SIG-M5 treated with dmso at 0.1 percent for 504 hours (cell line): ENCODE results near the gene ASS1.

Experiments used
- DNase-seq: peaks from one replicate; lab custom pipeline; 2025; ENCODE audit not compliant: unreplicated experiment; lab: John Stamatoyannopoulos, UW

The ASS1 gene

GRCh38 chr9:130452835-130453234 lies 8.1 kb downstream of the ASS1 start:
- no peak for DNase-seq

GRCh38 chr9:130453487-130453886 lies 8.7 kb downstream of the ASS1 start:
- no peak for DNase-seq

GRCh38 chr9:130454096-130454811 lies 9.5 kb downstream of the ASS1 start:
- no peak for DNase-seq

DNA sequence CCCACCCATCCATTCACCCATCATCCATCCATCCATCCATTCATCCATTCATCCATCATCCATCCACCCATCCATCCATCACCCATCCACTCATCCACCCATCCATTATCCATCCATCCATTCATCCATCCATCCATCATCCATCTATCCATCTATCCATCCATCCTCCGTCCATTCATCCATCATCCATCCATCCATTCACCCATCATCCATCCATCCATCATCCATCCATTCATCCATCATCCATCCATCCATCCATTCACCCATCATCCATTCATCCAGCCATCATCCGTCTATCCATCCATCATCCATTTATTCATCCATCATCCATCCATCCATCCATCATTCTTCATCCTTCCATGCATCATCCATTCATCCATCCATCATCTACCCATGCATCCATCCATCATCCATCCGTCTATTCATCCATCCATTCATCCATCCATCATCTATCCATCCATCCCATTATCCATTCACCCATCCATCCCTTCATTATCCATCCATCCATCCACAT lies 10.1 kb downstream of the ASS1 start:
- DNase-seq: no peak

GRCh38 chr9:130458027-130458803 lies 13.5 kb downstream of the ASS1 start:
- DNase-seq: no peak

DNA sequence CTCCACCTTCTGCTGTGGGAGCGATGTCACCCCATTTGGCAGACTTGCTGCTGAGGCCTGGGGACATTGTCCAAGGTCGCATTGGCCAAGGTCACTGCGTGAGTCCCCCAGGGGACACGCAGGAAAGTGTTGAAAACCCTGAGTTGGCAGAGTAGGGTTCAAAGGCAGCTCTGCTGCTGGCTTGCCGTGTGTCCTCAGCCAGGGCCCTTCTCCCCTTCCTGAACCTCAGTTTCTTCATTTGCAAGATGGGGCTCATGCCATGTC lies 14.0 kb downstream of the ASS1 start:
- DNase-seq: no peak

DNA sequence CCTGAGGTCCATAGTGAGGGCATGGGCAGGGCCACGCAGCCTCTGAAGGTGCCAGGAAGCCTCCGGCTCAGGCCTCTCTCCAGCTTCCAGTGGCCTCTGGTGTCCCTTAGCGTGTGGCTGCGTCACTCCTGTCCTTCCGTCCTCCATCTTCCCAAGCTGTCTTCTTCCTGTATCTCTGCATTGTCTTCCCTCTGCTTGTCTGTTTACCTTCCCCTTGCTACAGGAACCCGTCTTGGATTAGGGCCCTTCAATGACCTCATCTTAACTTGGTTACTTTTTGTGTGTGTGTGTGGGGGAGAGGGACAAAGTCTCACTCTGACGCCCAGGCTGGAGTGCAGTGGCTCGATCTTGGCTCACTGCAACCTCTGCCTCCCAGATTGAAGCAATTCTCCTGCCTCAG lies 14.4 kb downstream of the ASS1 start:
- DNase-seq: no peak

- no peak for DNase-seq
Observed at GRCh38 chr9:130459941-130460669, 15.3 kb downstream of the ASS1 start.

- DNase-seq: peak; percentile 31
Observed at GRCh38 chr9:130461218-130461630, 16.5 kb downstream of the ASS1 start.

GRCh38 chr9:130461731-130462130 lies 17.0 kb downstream of the ASS1 start:
- DNase-seq: no peak

DNA sequence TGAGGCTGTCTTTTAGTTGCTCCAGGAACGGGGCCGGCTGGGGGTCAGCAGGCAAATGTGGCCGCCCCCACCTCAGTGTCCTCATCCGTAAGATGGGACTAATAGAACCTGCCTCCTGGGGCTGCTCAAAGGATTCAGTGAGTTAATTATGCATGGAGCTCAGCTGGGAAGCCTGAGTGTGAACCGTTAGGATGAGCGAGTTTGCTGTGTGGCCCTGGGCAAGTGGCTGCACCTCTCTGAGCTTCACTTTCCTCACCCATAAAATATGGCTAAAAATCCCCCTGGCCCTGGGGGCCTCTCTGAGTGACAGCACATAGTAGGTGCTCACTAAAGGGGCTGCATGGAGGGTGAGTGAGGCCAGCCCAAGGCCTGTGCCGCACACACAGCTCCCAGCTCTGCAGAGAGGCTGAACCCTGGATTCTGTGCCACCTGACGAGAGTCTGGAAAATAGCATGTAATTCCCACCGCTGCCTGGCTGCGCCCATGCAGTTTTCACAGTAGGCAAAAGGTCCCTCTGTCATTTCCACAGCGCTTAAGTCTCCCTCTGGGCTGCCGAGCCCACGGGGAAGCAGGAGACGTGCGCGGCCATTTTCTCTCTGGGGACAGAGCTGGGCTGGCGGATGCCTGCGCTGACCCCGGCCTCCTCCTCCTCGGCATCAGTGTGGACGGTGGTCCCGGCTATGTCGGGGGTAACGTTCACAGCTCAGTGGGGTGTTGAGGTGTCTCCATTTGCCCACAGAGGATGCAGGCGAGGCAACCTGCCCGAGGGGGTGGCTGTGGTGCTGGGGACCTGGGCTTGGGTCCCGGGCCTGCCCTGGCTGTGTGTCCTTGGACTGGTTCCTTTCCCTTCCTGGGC lies 18.2 kb downstream of the ASS1 start:
- DNase-seq: no peak

- no peak for DNase-seq
Observed at GRCh38 chr9:130463763-130464745, 19.3 kb downstream of the ASS1 start.

- DNase-seq: no peak
Observed at GRCh38 chr9:130465383-130466096, 20.8 kb downstream of the ASS1 start.

DNA sequence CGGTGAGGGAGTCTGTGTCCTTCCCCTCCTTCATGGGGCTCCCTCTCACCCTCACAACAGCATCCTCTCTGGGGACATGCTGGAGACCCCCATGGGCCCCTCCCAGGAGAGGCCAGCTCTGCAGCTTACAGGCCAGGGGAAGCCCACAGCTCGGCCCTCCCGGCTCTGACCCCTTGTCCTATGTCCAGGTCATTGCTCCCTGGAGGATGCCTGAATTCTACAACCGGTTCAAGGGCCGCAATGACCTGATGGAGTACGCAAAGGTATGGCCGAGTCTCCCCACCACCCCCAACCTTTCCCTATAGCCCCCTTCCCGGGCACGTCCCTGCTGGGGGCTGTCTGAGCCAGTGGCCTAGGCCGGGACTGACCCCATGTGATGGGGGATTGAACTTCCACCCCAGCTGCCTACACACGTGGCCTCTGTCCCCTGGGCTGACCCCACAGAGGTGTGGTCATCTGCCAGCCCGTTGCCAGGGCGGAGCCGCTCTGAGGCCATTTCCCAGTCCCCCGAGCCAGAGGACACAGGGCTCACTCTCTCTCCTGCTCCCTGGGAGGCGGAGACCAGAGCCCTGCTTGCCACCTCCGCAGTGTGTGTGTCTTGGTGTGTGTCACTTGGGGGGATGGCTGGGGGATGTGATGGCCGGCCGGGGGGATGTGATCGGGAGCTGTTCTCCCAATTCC lies 21.9 kb downstream of the ASS1 start:
- no peak for DNase-seq

DNA sequence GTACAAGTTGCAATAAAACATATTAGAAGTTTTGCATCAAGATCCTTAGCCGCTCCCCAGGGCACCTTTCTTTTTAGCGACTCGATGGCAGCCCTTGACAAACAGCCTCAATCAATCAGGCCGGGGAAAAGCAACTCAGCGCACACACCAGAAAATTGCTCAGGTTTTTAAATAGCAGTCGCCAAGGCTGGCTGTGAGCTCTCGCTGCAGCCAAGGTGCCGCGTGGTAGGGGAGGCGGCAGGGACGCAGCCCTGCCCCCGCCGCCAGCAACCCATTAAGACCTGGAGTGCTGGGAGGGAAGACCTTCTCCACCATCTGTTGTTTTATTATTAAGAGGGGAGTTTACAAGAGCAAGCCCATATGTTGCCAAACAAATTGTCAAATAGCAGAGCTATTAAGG lies 22.6 kb downstream of the ASS1 start:
- DNase-seq: no peak

- DNase-seq: no peak
Observed at GRCh38 chr9:130468566-130468965, 23.8 kb downstream of the ASS1 start.

DNA sequence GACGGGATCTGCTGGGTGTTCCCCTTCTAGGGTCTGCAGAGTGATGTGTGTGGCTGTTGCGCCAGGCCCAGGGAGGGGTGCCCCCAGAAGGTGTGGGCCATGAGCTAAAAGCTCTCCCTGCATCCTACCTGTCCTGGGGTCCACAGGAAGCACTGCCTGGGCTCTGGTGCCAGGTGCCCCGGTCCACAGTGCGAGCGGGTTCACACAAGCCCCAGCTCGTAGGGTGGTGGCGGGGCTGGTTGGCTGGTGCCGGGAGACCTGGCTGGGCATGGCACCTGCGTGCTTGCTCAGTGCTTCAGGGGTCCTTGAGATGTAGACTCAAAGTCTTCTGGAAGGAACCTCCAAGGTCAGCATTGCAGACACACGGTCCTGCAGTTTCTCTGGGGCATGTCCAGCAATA lies 25.5 kb downstream of the ASS1 start:
- DNase-seq: no peak

- DNase-seq: no peak
Observed at GRCh38 chr9:130470950-130471349, 26.2 kb downstream of the ASS1 start.
